ENCODE data around the gene IRX4.

Gene IRX4

GRCh38 chr5:1914471-1914870, 31.7 kb upstream of the IRX4 start:
- DNase-seq (ENCODE audit: low read depth, low spot score): no peak

GRCh38 chr5:1913578-1913977, 30.9 kb upstream of the IRX4 start:
- no peak for DNase-seq (ENCODE audit: low read depth, low spot score)

GRCh38 chr5:1912951-1913565, 30.3 kb upstream of the IRX4 start:
- no peak for DNase-seq (ENCODE audit: low read depth, low spot score)

- DNase-seq (ENCODE audit: low read depth, low spot score): no peak
Measured at GRCh38 chr5:1911773-1912235, 29.1 kb upstream of the IRX4 start.

GRCh38 chr5:1910861-1911772, 28.4 kb upstream of the IRX4 start:
- DNase-seq (ENCODE audit: low read depth, low spot score): no peak

GRCh38 chr5:1910081-1910760, 27.5 kb upstream of the IRX4 start:
- DNase-seq (ENCODE audit: low read depth, low spot score): no peak

- no peak for DNase-seq (ENCODE audit: low read depth, low spot score)
Measured at GRCh38 chr5:1909346-1909985, 26.7 kb upstream of the IRX4 start.

GRCh38 chr5:1908931-1909330, 26.2 kb upstream of the IRX4 start:
- DNase-seq (ENCODE audit: low read depth, low spot score): no peak

GRCh38 chr5:1907616-1908015, 24.9 kb upstream of the IRX4 start:
- no peak for DNase-seq (ENCODE audit: low read depth, low spot score)

- no peak for DNase-seq (ENCODE audit: low read depth, low spot score)
Measured at GRCh38 chr5:1905108-1905507, 22.4 kb upstream of the IRX4 start.

GRCh38 chr5:1901983-1902382, 19.3 kb upstream of the IRX4 start:
- no peak for DNase-seq (ENCODE audit: low read depth, low spot score)

- DNase-seq (ENCODE audit: low read depth, low spot score): no peak
Measured at GRCh38 chr5:1901061-1901460, 18.3 kb upstream of the IRX4 start.

GRCh38 chr5:1899201-1899600, 16.5 kb upstream of the IRX4 start:
- DNase-seq (ENCODE audit: low read depth, low spot score): no peak

GRCh38 chr5:1897816-1898450, 15.2 kb upstream of the IRX4 start:
- no peak for DNase-seq (ENCODE audit: low read depth, low spot score)

GRCh38 chr5:1897386-1897785, 14.7 kb upstream of the IRX4 start:
- no peak for DNase-seq (ENCODE audit: low read depth, low spot score)

GRCh38 chr5:1896602-1897376, 14.1 kb upstream of the IRX4 start:
- DNase-seq (ENCODE audit: low read depth, low spot score): no peak

GRCh38 chr5:1895739-1896420, 13.2 kb upstream of the IRX4 start:
- no peak for DNase-seq (ENCODE audit: low read depth, low spot score)

- DNase-seq (ENCODE audit: low read depth, low spot score): no peak
Measured at GRCh38 chr5:1894243-1894642, 11.5 kb upstream of the IRX4 start.

- no peak for DNase-seq (ENCODE audit: low read depth, low spot score)
Measured at GRCh38 chr5:1893754-1894153, 11.0 kb upstream of the IRX4 start.
